GM04503 (cell line): ENCODE results near the gene MXD1.

ENCODE experiments used
- DNase-seq: peaks from one replicate; pipeline ENCODE4 v3.0.0-alpha.2; 2012; ENCODE audit warnings: low read depth

MXD1 gene

DNA sequence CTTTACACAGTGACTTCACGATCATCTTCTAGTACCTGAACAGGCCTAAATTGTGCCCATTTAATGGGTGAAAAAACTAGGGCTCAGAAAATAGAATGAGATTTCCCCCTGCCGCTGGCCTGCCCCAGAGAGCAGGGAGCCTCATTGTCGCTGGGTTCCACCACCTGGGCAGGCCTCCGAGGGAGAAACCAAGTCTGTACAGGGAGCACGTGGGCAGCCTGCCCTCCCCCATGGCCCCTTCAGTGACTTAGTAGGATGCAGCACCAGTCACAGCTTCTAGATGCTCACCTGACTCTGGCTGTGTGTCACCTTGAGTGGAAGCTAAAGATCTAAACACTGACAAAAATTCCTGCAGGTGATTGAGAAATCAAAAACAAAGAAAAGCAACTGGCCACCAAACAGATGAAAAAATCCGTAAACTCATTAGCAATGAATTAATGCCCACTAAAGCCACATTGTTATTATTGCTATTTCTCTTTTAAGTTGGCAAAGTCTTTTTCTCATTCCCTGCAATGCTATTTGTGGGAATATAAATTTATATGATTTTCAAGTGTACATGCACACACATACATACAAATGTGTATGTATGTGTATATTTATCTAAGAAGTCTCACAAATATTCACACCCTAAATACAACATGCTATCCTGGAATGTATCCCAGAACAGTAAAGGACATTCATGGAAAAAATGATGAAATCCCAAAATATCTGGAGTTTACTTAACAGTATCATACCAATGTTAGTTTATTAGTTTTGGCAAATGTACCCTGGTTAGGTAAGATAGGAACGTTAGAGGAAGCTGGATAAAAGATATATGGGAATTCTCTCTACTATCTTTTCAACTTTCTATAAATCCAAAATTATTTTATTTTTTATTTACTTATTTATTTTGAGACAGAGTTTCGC, 65.2 kb downstream of the MXD1 start:
- DNase-seq = no peak

DNA sequence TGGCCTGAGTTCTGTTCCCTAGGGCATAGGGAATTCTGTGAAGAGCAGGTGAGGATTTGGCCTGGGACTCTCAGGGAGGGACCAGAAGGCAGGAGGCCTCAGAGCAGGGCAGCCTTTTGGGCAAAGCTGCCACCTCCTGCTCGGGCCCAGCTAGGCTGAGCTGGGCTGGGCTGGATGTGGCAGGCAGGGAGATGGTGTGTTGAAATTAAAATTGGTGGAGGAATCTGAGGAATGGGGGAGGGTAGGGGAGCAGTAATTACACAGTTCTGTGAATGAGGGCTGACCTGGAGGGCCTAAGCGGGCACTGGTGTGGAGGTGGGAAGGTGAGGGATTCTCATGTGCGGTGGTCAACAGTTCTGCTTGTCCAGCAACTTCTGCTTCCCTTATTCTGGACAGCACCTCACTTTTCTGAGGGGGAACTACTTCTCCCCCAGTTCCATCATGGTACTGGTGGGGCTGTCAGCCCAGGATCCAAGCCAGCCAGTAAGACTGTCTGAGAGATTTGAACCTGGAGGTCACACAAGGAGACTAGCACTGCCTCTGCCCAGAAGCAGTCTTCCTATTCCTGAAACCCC, 68.6 kb downstream of the MXD1 start:
- DNase-seq = no peak

DNA sequence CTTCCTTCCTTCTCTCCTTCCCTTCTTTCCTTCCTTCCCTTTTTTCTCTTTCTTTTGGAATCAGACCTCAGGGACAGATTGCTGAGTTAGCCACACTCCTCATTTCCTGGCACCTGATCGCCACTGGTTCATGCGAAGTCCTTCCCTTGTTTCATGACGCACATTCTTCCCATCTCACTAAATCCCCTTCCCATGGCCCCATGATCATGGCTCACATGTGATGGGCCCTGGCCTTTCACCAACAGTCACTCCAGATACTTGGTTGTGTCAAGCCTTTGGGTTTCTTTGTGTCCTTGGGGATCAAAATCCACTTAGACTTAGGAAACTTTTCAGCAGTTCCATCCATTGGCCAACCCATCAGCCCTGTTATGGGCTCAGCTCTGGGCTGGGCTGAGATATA, 70.3 kb downstream of the MXD1 start:
- no peak for DNase-seq

DNA sequence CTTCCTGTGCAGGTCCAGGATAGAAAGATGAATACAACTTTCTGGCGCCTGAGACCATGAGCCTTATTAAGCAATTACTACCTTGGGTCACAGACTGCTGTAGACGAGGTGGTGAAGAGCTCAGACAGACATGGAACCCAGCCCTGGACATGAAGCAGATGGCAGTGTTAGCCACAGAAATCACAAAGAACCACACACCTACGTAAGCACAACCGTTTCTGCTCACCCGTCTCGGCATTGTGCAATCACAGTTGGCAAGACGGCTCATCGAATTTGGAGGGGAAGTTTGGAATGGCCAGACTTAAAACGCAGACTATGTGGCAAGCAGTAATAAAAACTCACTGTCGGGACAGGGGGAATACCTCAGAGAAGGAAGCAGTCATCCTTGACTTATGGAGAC, 70.8 kb downstream of the MXD1 start:
- no peak for DNase-seq

DNA sequence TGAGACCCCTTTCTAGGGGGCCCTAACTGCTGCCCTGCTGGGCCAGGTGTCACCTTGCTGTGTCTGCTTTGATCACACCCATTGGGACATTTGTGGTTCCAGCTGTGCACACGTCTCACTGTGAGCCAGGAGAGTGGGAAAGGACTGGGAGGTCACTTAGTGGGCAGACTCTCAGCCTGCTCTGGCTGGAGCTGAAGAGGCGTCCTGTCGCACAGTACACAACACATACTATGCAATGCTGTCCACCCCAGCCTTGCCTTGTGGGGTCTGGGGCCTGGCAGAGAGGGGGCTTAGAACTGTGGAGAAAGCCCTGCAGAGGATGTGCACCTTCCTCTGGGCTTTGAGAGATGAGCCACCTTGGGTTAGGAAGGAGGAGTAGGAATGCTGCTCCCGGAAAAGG, 71.8 kb downstream of the MXD1 start:
- DNase-seq = no peak

DNA sequence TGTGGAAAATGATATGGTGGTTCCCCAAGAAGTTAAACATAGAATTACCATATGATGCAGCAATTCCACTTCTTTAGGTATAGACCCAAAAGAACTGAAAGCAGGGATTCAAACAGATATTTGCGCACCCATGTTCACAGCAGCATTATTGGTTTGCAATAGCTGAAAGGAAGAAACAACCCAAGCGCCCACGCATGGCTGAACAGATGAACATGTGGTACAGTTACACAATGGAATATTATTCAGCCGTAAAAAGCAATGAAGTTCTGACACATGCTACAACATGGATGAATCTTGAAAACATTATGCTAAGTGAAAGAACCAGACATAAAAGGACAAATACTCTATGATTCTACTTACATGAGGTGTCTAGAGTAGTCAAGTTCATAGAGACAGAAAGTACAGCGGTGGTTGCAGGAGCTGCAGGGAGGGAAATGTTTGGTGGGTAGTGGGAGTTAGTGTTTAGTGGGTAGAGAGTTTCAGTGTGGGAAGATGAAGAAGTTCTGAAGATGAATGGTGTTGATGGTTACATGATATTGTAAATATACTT, 73.3 kb downstream of the MXD1 start:
- no peak for DNase-seq

DNA sequence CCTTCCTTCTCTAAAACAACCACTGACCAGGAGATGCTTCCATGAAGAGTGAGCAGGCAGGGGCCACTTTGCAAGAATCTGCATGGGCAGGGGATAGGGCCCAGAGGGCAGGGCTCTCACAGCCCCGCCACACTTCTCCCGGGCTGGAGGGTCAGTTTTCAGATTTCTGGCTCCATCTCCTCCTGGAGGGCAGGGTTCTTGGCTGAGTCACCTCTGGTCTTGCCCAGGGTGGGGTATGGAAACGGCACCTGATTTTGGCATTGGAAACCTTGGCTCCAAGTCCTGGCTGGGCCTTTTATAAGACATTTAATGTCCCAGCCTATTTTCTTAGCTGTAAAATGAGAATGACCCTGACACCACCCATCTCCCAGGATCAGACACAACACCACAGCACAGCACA, 74.1 kb downstream of the MXD1 start:
- no peak for DNase-seq

DNA sequence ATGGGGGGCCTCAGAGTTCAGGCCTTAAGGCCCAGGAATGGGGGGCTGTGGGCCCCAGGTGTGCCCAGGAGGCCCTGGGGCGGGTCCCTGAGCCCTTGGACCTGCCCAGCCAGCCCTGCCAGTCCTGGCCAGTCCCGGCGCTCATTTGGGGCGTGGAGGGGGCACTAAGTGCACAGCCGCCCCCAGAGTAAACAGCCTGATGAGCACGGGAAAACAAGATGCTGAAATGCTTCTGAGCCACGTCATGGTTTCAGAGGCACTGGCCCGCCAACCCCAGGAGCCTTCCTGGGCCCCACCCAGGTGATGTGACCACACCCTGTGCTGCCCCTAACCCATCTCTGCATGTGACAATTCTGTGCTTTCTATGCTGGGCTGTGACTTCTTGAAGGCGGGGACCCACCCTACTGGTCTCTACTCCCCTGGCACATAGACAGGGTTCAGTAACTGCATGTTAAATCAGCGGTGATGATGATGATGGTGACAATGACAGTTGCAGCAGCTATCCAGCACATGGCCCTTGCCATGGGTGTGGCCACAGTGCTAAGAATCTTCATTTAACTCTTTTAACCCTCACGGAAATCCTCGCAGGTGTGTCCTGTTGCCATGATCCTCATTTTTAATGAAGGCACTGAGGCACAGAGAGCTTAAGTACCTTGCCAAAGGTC, 74.7 kb downstream of the MXD1 start:
- DNase-seq = no peak
